GM23338 (cell line): ENCODE measurements around the gene WBP4.
"Not testable (repeated sequence)": the region's sequence is repeated elsewhere in the genome, so short reads cannot be mapped to it uniquely, and the experiment has no call there.

Experiments
- JUNB ChIP-seq: IDR thresholded peaks from one replicate; pipeline ENCODE4 v1.6.1; 2016; ENCODE audit warnings: antibody characterized with exemption; ENCODE audit not compliant: unreplicated experiment
- POLR2AphosphoS5 ChIP-seq: IDR thresholded peaks from 2 replicates; pipeline ENCODE4 v1.6.1; 2016; ENCODE audit warnings: antibody characterized with exemption, low read depth
- ZNF331 ChIP-seq: fragments of 250-450 bp; sonication (Bioruptor Pico); IDR thresholded peaks from 2 replicates; pipeline ENCODE4 v1.5.0; 2020; ENCODE audit warnings: low read depth, mild to moderate bottlenecking, moderate library complexity
- TF ChIP-seq, protein P1 (sequence below), 2 experiments: fragments of 200-600 bp in 1 of 2; sonication (generic) in 1 of 2; conservative IDR thresholded peaks; 2 replicates each; pipeline versions ENCODE4 v1.5.1 to v1.6.1; 2016 to 2017; ENCODE audit warnings: antibody characterized with exemption in 2 of 2, low read depth in 2 of 2, mild to moderate bottlenecking in 2 of 2, moderate library complexity in 1 of 2

DNA sequence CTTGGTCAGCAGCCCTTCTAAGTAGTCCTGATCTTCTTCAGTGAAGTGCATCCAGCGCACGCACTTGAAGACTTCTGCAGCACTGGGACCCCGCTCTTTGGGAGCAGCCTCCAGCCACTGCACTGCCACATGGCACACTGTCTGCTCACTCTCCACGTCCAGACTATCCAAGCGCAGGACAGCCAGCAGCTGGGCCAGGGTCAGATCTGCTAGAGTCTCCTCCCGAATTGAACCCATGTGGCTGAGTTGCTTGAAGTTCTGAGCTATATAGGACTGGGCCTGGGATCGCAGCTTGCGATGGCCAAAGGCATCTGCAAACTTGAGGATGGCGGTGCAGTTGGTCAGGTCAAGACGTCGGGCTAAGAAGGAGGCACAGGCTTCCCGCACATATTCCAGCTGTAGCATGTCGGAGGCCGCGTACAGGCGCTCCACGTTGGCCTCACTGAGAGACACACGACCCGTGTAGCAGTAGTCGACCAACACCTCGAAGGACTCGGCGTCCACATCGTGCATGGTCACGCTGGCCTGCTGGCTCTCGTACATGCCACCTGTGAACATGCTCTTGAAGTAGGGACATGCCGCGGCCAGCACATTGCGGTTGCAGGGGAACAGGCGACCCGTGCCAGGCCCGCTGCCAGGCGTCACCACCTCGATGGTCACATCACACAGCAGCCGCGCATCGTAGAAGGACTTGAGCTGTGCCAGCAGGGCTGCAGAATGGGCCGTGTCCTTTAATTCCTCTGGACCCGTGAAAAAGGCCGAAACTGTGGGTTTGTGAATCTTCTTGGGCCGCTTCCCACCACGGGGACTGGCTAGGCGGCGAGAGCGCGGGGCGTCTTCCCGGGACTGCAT, 70.6 kb downstream of the WBP4 start:
- TF ChIP-seq, protein P1, sequence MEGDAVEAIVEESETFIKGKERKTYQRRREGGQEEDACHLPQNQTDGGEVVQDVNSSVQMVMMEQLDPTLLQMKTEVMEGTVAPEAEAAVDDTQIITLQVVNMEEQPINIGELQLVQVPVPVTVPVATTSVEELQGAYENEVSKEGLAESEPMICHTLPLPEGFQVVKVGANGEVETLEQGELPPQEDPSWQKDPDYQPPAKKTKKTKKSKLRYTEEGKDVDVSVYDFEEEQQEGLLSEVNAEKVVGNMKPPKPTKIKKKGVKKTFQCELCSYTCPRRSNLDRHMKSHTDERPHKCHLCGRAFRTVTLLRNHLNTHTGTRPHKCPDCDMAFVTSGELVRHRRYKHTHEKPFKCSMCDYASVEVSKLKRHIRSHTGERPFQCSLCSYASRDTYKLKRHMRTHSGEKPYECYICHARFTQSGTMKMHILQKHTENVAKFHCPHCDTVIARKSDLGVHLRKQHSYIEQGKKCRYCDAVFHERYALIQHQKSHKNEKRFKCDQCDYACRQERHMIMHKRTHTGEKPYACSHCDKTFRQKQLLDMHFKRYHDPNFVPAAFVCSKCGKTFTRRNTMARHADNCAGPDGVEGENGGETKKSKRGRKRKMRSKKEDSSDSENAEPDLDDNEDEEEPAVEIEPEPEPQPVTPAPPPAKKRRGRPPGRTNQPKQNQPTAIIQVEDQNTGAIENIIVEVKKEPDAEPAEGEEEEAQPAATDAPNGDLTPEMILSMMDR (conservative IDR thresholded peaks at IDR 0.05; ENCODE audit: low read depth in 2 of 2), result not testable (repeated sequence)
- not testable (repeated sequence) for TF ChIP-seq POLR2AphosphoS5; JUNB; ZNF331 (CRISPR knock-in tag)
